ENCODE measurements around the gene GGT7. TPM values are rescaled to one million over a fixed set of nuclear protein-coding genes. Genes with fewer than 3 reads are reported as not detected.
"Not testable (repeated sequence)": the region's sequence is repeated elsewhere in the genome, so short reads cannot be mapped to it uniquely, and the experiment has no call there.

GGT7 gene
- polyA plus RNA-seq, 1 donor = 7.9 TPM

- Histone ChIP-seq H3K27me3 (ENCODE audit: control insufficient read depth, insufficient read depth, low read length) (no peaks in the 10 kb centered on the region), H3K9me3 (ENCODE audit: control insufficient read depth, low read depth, low read length) (no peaks in the 10 kb centered on the region), H3K36me3 (ENCODE audit: control insufficient read depth, insufficient read depth, low read length) (no peaks in the 10 kb centered on the region), H3K4me3 (ENCODE audit: low read length) (peak overlapping the region; percentile 97), H3K27ac (ENCODE audit: low read length) (peak overlapping the region; percentile 96), H3K4me1 (ENCODE audit: control insufficient read depth, insufficient read depth, low read length) (peaks cover 7% of the 10 kb centered on the region)
- no peak for DNase-seq
- no CpG with 5 or more reads among the region's 1 CpG for WGBS (ENCODE audit: insufficient coverage, low lambda C conversion rate)
These were observed 48.6 kb downstream of the GGT7 start for GRCh38 chr20:34824026-34824425.

GRCh38 chr20:34820805-34821578 is 51.7 kb downstream of the GGT7 start:
- H3K9me3 ChIP-seq (ENCODE audit: control insufficient read depth, low read depth, low read length) = no peaks in the 10 kb centered on the region
- H3K27me3 ChIP-seq (ENCODE audit: control insufficient read depth, insufficient read depth, low read length) = no peaks in the 10 kb centered on the region
- no peak overlapping the region for H3K4me3 ChIP-seq (ENCODE audit: low read length)
- H3K4me1 ChIP-seq (ENCODE audit: control insufficient read depth, insufficient read depth, low read length) = peaks cover 7% of the 10 kb centered on the region
- no peaks in the 10 kb centered on the region for H3K36me3 ChIP-seq (ENCODE audit: control insufficient read depth, insufficient read depth, low read length)
- WGBS (ENCODE audit: insufficient coverage, low lambda C conversion rate) = 63% methylated on average over 3 of the region's 8 CpGs
- DNase-seq = no peak
- H3K27ac ChIP-seq (ENCODE audit: low read length) = no peak overlapping the region

GRCh38 chr20:34817801-34818200 is 54.9 kb downstream of the GGT7 start:
- H3K27me3 ChIP-seq (ENCODE audit: control insufficient read depth, insufficient read depth, low read length) = no peaks in the 10 kb centered on the region
- WGBS (ENCODE audit: insufficient coverage, low lambda C conversion rate) = 33% methylated on average over 1 of the region's 2 CpGs
- H3K4me1 ChIP-seq (ENCODE audit: control insufficient read depth, insufficient read depth, low read length) = peaks cover 3% of the 10 kb centered on the region

GRCh38 chr20:34817072-34817471 is 55.6 kb downstream of the GGT7 start:
- WGBS (ENCODE audit: insufficient coverage, low lambda C conversion rate) = 90% methylated on average over 2 of the region's 2 CpGs
- H3K36me3 ChIP-seq (ENCODE audit: control insufficient read depth, insufficient read depth, low read length) = no peaks in the 10 kb centered on the region
- H3K27ac ChIP-seq (ENCODE audit: low read length) = no peak overlapping the region
- H3K4me1 ChIP-seq (ENCODE audit: control insufficient read depth, insufficient read depth, low read length) = peaks cover 3% of the 10 kb centered on the region
- no peaks in the 10 kb centered on the region for H3K9me3 ChIP-seq (ENCODE audit: control insufficient read depth, low read depth, low read length)
- H3K4me3 ChIP-seq (ENCODE audit: low read length) = no peak overlapping the region
- no peak for DNase-seq
- H3K27me3 ChIP-seq (ENCODE audit: control insufficient read depth, insufficient read depth, low read length) = no peaks in the 10 kb centered on the region

More at GRCh38 chr20:34817801-34818200, 54.9 kb downstream of the GGT7 start:
- Histone ChIP-seq H3K9me3 (ENCODE audit: control insufficient read depth, low read depth, low read length) (no peaks in the 10 kb centered on the region), H3K4me3 (ENCODE audit: low read length) (no peak overlapping the region), H3K27ac (ENCODE audit: low read length) (no peak overlapping the region), H3K36me3 (ENCODE audit: control insufficient read depth, insufficient read depth, low read length) (no peaks in the 10 kb centered on the region)
- DNase-seq = no peak

GRCh38 chr20:34815636-34816035 is 57.0 kb downstream of the GGT7 start:
- H3K4me1 ChIP-seq (ENCODE audit: control insufficient read depth, insufficient read depth, low read length) = no peaks in the 10 kb centered on the region
- DNase-seq = no peak

GRCh38 chr20:34808583-34808982 is 64.1 kb downstream of the GGT7 start:
- Histone ChIP-seq H3K9me3 (ENCODE audit: control insufficient read depth, low read depth, low read length) (no peaks in the 10 kb centered on the region), H3K27me3 (ENCODE audit: control insufficient read depth, insufficient read depth, low read length) (no peaks in the 10 kb centered on the region), H3K4me1 (ENCODE audit: control insufficient read depth, insufficient read depth, low read length) (no peaks in the 10 kb centered on the region), H3K4me3 (ENCODE audit: low read length) (no peak overlapping the region), H3K27ac (ENCODE audit: low read length) (no peak overlapping the region), H3K36me3 (ENCODE audit: control insufficient read depth, insufficient read depth, low read length) (no peaks in the 10 kb centered on the region)
- DNase-seq = no peak
- WGBS (ENCODE audit: insufficient coverage, low lambda C conversion rate) = no CpG with 5 or more reads among the region's 5 CpGs

More at GRCh38 chr20:34815636-34816035, 57.0 kb downstream of the GGT7 start:
- no CpG with 5 or more reads among the region's 1 CpG for WGBS (ENCODE audit: insufficient coverage, low lambda C conversion rate)
- no peak overlapping the region for H3K4me3 ChIP-seq (ENCODE audit: low read length)
- H3K27me3 ChIP-seq (ENCODE audit: control insufficient read depth, insufficient read depth, low read length) = no peaks in the 10 kb centered on the region
- H3K9me3 ChIP-seq (ENCODE audit: control insufficient read depth, low read depth, low read length) = no peaks in the 10 kb centered on the region
- no peak overlapping the region for H3K27ac ChIP-seq (ENCODE audit: low read length)
- no peaks in the 10 kb centered on the region for H3K36me3 ChIP-seq (ENCODE audit: control insufficient read depth, insufficient read depth, low read length)

GRCh38 chr20:34807944-34808465 is 64.7 kb downstream of the GGT7 start:
- H3K27ac ChIP-seq (ENCODE audit: low read length); H3K36me3 ChIP-seq (ENCODE audit: control insufficient read depth, insufficient read depth, low read length); H3K4me3 ChIP-seq (ENCODE audit: low read length); H3K9me3 ChIP-seq (ENCODE audit: control insufficient read depth, low read depth, low read length); DNase-seq; H3K27me3 ChIP-seq (ENCODE audit: control insufficient read depth, insufficient read depth, low read length); H3K4me1 ChIP-seq (ENCODE audit: control insufficient read depth, insufficient read depth, low read length): not testable (repeated sequence)
- no CpG with 5 or more reads among the region's 8 CpGs for WGBS (ENCODE audit: insufficient coverage, low lambda C conversion rate)

GRCh38 chr20:34806255-34806654 is 66.4 kb downstream of the GGT7 start:
- H3K4me3 ChIP-seq (ENCODE audit: low read length) = no peak overlapping the region
- no peaks in the 10 kb centered on the region for H3K27me3 ChIP-seq (ENCODE audit: control insufficient read depth, insufficient read depth, low read length)
- H3K4me1 ChIP-seq (ENCODE audit: control insufficient read depth, insufficient read depth, low read length) = no peaks in the 10 kb centered on the region
- no peaks in the 10 kb centered on the region for H3K9me3 ChIP-seq (ENCODE audit: control insufficient read depth, low read depth, low read length)
- no peak for DNase-seq
- no peak overlapping the region for H3K27ac ChIP-seq (ENCODE audit: low read length)
- H3K36me3 ChIP-seq (ENCODE audit: control insufficient read depth, insufficient read depth, low read length) = peaks cover 3% of the 10 kb centered on the region

- peaks cover 3% of the 10 kb centered on the region for H3K9me3 ChIP-seq (ENCODE audit: control insufficient read depth, low read depth, low read length)
- H3K27me3 ChIP-seq (ENCODE audit: control insufficient read depth, insufficient read depth, low read length) = no peaks in the 10 kb centered on the region
- no peak overlapping the region for H3K4me3 ChIP-seq (ENCODE audit: low read length)
- DNase-seq = no peak
- H3K4me1 ChIP-seq (ENCODE audit: control insufficient read depth, insufficient read depth, low read length) = no peaks in the 10 kb centered on the region
- H3K27ac ChIP-seq (ENCODE audit: low read length) = no peak overlapping the region
- H3K36me3 ChIP-seq (ENCODE audit: control insufficient read depth, insufficient read depth, low read length) = peaks cover 3% of the 10 kb centered on the region
These were observed 73.8 kb downstream of the GGT7 start for GRCh38 chr20:34798871-34799270.

GRCh38 chr20:34798328-34798727 is 74.3 kb downstream of the GGT7 start:
- peaks cover 3% of the 10 kb centered on the region for H3K36me3 ChIP-seq (ENCODE audit: control insufficient read depth, insufficient read depth, low read length)
- H3K27ac ChIP-seq (ENCODE audit: low read length) = no peak overlapping the region
- H3K4me1 ChIP-seq (ENCODE audit: control insufficient read depth, insufficient read depth, low read length) = no peaks in the 10 kb centered on the region
- WGBS (ENCODE audit: insufficient coverage, low lambda C conversion rate) = no CpG with 5 or more reads among the region's 3 CpGs
- peaks cover 3% of the 10 kb centered on the region for H3K9me3 ChIP-seq (ENCODE audit: control insufficient read depth, low read depth, low read length)
- no peak overlapping the region for H3K4me3 ChIP-seq (ENCODE audit: low read length)
- no peaks in the 10 kb centered on the region for H3K27me3 ChIP-seq (ENCODE audit: control insufficient read depth, insufficient read depth, low read length)
- no peak for DNase-seq

Data from large intestine (tissue), 3 donors.